GM19099 (cell line): ENCODE results near the gene DENND4B.

Experiments
- POLR2A ChIP-seq: IDR thresholded peaks from 3 replicates; pipeline ENCODE4 v1.6.1; 2011; ENCODE audit warnings: low read depth; ENCODE audit not compliant: insufficient read length; ENCODE audit errors: extremely low read depth

Gene DENND4B, protein sequence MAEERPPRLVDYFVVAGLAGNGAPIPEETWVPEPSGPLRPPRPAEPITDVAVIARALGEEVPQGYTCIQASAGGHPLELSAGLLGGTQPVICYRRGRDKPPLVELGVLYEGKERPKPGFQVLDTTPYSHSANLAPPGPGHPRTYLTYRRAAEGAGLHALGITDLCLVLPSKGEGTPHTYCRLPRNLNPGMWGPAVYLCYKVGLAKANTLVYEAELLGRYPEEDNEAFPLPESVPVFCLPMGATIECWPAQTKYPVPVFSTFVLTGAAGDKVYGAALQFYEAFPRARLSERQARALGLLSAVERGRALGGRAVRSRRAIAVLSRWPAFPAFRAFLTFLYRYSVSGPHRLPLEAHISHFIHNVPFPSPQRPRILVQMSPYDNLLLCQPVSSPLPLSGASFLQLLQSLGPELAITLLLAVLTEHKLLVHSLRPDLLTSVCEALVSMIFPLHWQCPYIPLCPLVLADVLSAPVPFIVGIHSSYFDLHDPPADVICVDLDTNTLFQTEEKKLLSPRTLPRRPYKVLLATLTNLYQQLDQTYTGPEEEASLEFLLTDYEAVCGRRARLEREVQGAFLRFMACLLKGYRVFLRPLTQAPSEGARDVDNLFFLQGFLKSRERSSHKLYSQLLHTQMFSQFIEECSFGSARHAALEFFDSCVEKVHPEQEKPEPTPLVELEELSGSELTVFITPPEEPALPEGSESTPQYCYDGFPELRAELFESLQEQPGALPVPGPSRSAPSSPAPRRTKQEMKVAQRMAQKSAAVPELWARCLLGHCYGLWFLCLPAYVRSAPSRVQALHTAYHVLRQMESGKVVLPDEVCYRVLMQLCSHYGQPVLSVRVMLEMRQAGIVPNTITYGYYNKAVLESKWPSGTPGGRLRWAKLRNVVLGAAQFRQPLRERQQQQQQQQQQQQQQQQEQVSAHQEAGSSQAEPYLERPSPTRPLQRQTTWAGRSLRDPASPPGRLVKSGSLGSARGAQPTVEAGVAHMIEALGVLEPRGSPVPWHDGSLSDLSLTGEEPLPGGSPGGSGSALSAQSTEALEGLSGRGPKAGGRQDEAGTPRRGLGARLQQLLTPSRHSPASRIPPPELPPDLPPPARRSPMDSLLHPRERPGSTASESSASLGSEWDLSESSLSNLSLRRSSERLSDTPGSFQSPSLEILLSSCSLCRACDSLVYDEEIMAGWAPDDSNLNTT (N-terminal part only)

DNA sequence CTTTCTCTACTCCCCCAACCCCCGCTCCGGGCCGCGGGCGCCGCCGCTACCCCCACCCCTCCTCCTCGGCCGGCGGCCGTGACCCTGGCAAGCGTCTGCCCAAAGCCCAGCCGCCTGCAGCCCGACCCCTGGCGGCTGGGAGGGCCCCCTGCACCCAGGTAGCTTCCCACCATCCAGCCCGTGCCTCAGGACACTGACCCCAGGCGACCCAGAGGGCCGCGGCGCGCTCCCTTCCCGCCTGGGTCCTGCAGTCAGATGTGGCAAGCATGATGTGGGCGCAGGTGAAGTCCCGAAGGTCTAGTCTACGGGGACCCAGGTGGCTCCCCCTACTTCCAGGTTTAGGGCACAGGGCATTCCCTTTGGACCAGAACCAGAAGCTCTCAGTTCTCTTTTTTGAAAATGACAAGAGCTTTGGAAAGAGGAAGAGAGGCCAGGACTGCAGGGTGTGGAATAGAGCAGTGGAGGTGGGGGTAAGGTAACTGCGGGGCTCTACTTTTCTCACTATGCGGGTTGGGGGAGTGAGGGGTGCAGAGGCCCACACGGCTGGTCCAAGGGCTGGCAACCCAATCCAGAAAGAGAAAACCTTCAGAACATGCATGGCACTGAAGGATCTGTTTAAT is at the start of gene DENND4B:
Gene DENND4B, minus strand, starts transcription at position 97 of the 620 bp plus-strand sequence. CDS start 2,344 bp downstream, outside the sequence.
- TF ChIP-seq POLR2A = no peak

DNA sequence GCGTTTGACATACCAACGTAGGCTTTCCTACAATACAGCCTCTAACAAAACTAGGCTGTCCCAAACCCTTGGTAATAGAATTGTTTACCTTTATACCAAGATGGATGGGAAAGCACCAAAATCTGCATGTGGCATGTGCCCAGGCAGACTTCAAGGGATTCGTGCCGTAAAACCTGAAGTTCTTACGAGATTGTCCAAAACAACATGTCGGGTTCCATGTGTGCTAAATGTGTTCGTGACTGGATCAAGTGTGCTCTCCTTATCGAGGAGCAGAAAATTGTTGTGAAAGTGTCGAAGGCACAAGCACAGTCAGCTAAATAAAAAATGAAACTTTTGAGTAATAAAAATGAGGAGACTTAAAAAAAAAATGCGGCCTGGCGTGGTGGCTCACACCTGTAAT is 49.1 kb upstream of the DENND4B start:
- TF ChIP-seq POLR2A = no peak

DNA sequence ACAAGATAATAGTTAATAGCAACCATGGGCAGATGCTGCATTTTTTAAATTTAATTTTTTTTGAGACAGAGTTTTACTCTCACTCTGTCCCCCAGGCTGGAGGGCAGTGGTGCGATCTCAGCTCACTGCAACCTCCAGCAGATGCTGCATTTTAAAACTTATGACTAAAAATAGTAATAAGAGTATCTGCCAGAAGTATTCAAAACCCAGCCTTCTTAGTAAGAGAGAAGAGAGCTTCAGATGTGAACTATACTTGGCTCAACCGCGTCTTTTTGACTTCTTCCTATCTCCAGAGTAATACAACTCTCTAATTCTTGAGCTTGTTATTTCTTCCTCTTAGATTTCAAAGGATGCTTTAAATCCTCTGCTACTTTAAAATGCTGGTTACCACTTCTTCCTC is 48.7 kb upstream of the DENND4B start:
- no peak for TF ChIP-seq POLR2A

DNA sequence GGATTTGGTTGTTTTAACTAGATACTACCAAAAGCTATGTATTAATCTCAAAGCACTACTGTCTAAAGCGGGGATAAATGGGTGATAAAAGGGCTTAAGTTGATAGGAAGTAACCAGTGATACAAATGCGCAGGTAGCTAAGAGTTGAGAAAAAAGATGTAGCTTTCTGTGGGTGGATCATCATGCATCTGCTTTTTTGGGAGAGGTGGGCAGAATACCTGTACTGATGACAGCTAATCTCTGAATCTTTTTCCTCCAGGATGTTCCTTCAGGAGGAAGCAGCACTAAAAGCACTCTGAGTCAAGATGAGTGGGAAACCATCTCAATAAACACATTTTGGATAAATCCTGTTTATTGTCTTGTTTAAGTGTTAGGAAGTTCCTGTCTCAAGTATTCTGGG is 45.3 kb upstream of the DENND4B start:
- no peak for TF ChIP-seq POLR2A

DNA sequence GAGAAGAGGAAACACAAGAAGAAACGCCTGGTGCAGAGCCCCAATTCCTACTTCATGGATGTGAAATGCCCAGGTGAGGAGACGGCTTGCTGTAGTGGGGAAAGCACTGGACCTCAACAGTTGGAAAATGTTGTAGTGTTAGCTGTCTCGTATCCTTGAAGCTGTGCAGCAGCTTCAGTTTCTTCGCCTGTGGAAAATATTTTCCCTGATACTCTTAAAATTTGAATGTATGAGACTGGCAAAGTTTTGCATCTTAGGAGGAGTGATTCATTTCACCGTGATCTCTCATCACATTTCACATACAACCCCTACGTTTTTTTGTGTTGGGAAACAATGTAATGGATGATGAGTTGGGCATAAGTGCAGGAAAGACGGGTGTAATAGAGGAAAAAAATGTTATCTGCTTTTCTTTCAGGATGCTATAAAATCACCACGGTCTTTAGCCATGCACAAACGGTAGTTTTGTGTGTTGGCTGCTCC is 44.7 kb upstream of the DENND4B start:
- no peak for TF ChIP-seq POLR2A

DNA sequence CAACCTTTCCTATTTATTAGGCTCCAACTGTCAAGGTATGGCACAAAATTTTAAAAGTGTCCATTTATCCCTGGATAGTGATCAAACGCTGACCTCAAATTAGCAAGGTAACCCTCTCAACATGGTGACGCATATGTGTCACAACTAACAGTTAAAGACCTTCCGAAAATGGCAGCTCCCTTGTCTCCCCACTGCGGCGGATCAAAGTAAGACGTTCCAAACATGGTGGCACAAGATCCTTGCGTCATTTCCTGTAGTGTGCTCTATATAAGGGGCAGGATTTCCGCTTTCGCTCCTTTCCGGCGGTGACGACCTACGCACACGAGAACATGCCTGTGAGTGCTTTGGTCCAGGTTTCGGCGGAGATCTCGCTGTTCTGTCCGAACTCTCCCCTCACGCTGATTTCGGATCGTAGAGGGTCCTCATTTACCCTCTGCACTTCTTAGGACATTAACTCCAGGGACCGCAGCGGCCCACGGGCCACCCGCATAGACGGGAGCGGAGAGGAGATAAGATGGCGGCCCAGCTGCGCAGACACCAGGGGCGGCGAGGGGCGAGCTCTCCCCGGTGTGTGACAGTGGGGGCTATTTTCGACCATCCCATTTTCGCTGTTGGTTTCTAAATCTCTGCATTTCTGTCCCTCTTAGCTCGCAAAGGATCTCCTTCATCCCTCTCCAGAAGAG is 44.1 kb upstream of the DENND4B start, which contains the start of gene RPS27:
Gene RPS27, plus strand, starts transcription at position 295 of the 683 bp plus-strand sequence. Its CDS starts 35 bp downstream, at position 330.
- TF ChIP-seq POLR2A = peak; percentile 100

DNA sequence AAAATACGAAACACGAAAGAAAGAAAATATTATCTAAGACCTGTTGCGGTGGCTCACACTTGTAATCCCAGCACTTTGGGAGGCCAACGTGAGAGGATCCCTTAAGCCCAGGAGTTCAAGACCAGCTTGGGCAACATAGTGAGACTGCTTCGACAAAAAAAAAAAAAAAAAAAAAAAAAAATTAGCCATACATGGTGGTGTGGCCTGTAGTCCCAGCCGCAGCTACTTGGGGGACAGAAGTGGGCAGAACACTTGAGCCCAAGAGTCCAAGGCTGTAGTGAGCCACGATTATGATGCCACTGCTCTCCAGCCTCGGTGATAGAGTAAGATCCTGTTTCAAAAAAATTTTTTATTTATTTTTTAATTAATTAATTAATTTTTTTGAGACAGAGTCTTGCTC is 41.1 kb upstream of the DENND4B start:
- TF ChIP-seq POLR2A = no peak

DNA sequence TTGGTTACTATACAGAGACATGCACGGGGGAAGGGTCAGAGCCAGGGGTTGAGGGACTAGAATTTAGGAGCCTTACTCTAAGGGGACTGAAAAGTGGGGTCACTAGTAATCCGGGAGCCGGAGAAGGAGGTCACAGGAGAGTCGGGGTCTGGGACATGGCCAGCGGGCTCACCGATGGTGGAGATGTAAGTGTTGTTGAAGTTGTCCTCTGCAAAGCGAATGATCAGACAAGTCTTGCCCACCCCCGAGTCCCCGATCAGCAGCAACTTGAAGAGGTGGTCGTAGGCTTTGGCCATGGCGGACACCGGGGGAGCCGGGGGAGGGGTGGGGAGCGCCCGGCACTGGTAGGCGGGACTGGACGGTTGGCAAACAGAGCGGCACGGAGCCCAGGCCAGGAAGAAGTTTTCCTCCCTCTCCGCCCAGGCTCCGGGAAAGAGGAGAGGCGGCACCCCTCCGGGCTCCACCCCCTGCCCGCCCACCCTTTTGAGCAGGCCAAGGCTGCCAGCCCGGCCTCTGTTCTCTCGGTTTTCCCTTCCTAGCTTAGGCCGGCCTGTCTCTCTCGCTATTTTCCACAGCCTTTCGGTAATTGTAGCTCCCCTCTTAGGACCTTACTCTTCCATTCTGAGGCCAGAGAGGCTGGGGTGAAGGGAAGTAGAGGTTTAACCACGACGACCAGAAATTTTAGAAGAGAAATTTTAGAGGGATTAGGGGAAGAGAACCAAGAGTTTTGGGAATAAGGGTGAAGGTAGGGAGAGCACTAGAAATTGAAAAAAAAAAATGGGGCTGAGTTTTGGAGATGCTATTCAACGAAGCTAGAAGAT is 39.6 kb upstream of the DENND4B start, which contains the start of gene RAB13:
Gene RAB13, minus strand, starts transcription at position 399 of the 821 bp plus-strand sequence. Its CDS starts 103 bp downstream, at position 296.
- TF ChIP-seq POLR2A = no peak

DNA sequence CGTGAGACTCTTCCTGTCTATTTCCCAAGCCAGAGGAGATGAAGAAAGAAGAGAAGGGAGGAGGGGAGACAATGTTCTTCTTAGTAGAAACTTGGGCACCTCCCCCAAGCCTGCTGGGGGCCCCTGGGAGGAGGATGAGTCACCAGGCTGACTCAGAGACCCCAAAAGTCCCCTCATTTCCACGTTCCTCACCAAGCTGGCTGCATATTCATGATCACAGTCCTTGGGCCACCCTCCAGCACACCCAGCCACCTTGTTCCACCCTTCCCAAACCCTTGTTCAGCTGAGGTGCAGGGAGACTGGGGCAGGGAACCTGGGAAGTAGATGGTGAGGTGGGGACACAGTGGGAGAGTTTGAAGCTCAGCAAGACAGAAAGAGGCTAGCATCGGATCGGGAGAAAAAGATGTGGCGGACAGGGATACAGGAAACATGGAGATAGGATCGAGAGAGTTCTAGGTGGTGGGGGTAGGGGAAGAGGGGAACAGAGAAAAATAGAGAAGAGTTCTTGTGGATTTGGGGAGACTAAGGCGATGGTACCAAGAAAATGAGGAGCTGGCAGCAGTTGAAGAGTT is 38.9 kb upstream of the DENND4B start:
- peak; percentile 29 for TF ChIP-seq POLR2A

DNA sequence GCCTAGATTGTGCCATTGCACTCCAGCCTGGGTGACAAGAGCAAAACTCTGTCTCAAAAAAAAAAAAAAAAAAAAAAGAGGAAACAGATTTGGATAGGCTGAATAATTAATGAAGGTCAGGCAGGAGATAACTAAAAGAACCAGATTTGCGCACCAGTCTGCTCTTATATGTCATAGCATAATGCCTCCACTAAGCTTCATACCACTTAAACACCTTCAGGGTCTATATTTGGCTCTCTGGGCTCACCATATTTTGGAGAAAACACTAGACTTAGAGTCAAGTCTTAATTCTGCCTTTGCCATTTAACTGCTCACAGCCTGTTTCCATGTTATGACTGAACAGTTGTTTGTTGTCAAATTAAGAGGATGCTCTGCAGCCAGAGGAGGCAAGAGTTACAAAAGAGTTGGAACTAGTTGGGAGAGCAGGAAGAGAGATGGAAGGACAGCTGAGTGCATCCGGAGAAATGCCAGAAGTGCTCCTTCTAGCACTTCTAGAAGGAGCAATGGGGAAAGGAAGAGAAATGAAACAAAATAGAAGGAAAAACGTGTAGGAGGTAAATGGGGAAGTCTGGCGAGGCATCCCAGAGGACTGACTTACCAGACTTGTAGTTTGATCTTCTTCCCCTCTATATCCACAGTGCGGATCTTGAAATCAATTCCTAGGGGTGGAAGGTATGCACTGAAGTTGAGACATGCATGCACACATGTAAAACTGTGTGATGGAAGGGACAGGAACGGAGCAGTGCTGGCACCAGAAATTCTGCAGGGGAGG is 37.8 kb upstream of the DENND4B start:
- no peak for TF ChIP-seq POLR2A

DNA sequence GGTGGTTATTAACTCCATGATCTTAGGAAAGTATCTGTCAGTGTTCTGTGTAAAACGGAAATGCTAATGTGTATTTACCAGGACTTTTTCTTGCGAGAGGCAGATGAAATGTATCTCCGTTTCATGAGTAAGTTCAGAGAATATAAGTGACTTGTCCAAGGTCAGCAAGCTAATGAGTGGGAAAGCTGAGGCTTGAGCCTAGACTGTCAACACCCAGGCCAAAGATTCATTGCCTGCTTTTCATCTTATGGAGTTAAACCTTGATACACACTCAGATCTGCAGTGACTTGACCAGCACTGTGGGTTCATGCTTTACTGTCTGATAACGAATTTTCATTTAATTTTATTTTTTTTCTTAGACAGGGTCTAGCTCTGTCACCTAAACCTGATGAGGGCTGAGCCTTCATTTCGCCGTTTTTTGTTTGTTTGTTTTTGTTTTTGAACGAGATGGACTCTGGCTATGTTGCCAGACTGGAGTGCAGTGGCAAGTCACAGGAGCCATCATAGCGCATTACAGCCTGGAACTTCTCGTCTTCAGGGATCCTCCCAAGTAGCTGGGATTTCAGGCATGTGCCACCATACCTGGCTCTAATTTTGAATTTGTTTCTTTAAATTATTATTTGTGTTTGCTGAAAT is 31.9 kb upstream of the DENND4B start:
- TF ChIP-seq POLR2A = no peak
